MM.1S (cell line): ENCODE measurements around the gene TBC1D26.
A peak's percentile ranks its signal among the peaks of the same experiment; 100 is the strongest.
"Not testable (repeated sequence)": the region's sequence is repeated elsewhere in the genome, so short reads cannot be mapped to it uniquely, and the experiment has no call there.

Source experiments
- DNase-seq: peaks from one replicate; pipeline ENCODE4 v3.0.0-alpha.2; 2015
- H2AFZ ChIP-seq: fragments of 300-600 bp; sonication (generic); 2 replicates; pipeline ENCODE4 v1.6.0; 2016; ENCODE audit warnings: antibody characterized with exemption, low read length
- H3F3A ChIP-seq: fragments of 300-600 bp; sonication (generic); 2 replicates; pipeline ENCODE4 v1.6.1; 2016; ENCODE audit warnings: mild to moderate bottlenecking, antibody characterized with exemption, low read length, moderate library complexity, mixed read lengths; ENCODE audit not compliant: insufficient read depth
- H3K27ac ChIP-seq: fragments of 300-600 bp; sonication (generic); 2 replicates; pipeline ENCODE4 v1.5.1; 2016; ENCODE audit warnings: mild to moderate bottlenecking, low read length
- H3K27me3 ChIP-seq: fragments of 300-600 bp; sonication (generic); replicated peaks from 2 replicates; pipeline ENCODE4 v1.6.0; 2016; ENCODE audit warnings: low read length; ENCODE audit not compliant: insufficient read depth
- H3K36me3 ChIP-seq: fragments of 300-600 bp; sonication (generic); replicated peaks from 2 replicates; pipeline ENCODE4 v1.6.1; 2016; ENCODE audit warnings: mild to moderate bottlenecking, low read length, mixed read lengths; ENCODE audit not compliant: insufficient read depth
- H3K4me1 ChIP-seq: fragments of 300-600 bp; sonication (generic); 2 replicates; pipeline ENCODE4 v1.6.1; 2016; ENCODE audit warnings: low read length, mixed read lengths
- H3K4me2 ChIP-seq: fragments of 300-600 bp; sonication (generic); 2 replicates; pipeline ENCODE4 v1.6.0; 2016; ENCODE audit warnings: low read depth, low read length
- H3K4me3 ChIP-seq: fragments of 300-600 bp; sonication (generic); 2 replicates; pipeline ENCODE4 v1.5.1; 2016; ENCODE audit warnings: low read length, mixed read lengths
- H3K79me2 ChIP-seq: fragments of 300-600 bp; sonication (generic); 2 replicates; pipeline ENCODE4 v1.6.1; 2016; ENCODE audit warnings: mixed run types, low read length, mixed read lengths
- H3K9ac ChIP-seq: fragments of 300-600 bp; sonication (generic); 2 replicates; pipeline ENCODE4 v1.6.1; 2016; ENCODE audit warnings: low read length, mixed read lengths
- H3K9me2 ChIP-seq: fragments of 300-600 bp; sonication (generic); replicated peaks from 2 replicates; pipeline ENCODE4 v1.6.1; 2016; ENCODE audit warnings: mild to moderate bottlenecking, low read length, mixed read lengths; ENCODE audit not compliant: insufficient read depth
- H3K9me3 ChIP-seq: fragments of 300-600 bp; sonication (generic); replicated peaks from 2 replicates; pipeline ENCODE4 v1.6.1; 2016; ENCODE audit warnings: mild to moderate bottlenecking, low read length, mixed read lengths; ENCODE audit not compliant: insufficient read depth
- H4K20me1 ChIP-seq: fragments of 300-600 bp; sonication (generic); 2 replicates; pipeline ENCODE4 v1.6.1; 2016; ENCODE audit warnings: mild to moderate bottlenecking, low read length, moderate library complexity, mixed read lengths; ENCODE audit not compliant: insufficient read depth

TBC1D26 gene

DNA sequence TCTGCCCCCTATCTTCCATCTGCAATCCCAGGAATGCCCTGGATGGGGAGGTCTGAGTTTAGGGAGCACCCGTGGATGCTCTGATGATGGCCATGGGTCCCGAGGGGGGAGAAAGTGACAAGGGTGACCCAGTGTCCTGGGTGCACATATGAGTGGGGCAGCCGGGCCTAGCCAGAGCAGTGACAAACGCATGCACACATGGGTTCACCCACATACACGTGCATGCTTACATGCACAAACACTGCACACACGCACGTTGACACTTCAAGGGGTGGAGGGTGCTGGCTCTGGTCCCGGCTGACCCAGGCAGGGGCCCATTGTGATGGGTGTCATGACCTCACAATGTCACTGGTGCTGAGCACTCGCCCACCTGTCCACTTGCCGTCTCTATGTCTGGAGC lies at the start of gene TBC1D26:
TSS of gene TBC1D26 (plus strand) at position 384 of the 400 bp plus-strand sequence. CDS start 3,066 bp downstream, outside the sequence.
- not testable (repeated sequence) for H2AFZ ChIP-seq, H3F3A ChIP-seq, H3K9me2 ChIP-seq, DNase-seq, H4K20me1 ChIP-seq, H3K9me3 ChIP-seq, H3K27ac ChIP-seq, H3K36me3 ChIP-seq, H3K4me3 ChIP-seq, H3K27me3 ChIP-seq, H3K4me1 ChIP-seq, H3K79me2 ChIP-seq, H3K9ac ChIP-seq, H3K4me2 ChIP-seq

DNA sequence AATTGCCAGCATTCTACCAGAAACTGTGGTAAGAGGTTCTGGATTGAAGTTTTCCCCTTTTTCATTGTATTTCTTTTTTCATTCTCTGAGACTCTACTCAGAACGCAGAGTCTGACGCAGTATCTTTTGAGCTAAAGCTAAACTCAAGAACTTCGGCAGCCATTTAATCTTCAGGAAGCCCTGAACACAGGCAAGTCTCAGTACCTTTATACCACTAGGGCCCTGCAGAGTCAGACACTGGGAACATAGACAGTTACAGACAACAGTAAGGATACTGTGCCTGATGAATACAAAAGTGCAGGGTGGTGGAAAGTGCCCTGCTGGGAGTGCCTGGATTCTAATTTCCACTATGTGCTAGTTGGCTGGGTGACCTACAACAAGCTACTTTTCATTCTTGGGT lies 48.9 kb upstream of the TBC1D26 start:
- H3K9me3 ChIP-seq, H3K9ac ChIP-seq, H3K4me2 ChIP-seq, H3K9me2 ChIP-seq, DNase-seq, H3K79me2 ChIP-seq, H3F3A ChIP-seq, H2AFZ ChIP-seq, H3K36me3 ChIP-seq, H3K4me3 ChIP-seq, H3K27ac ChIP-seq, H3K4me1 ChIP-seq, H4K20me1 ChIP-seq, H3K27me3 ChIP-seq: not testable (repeated sequence)

- not testable (repeated sequence) for H3K36me3 ChIP-seq, H3K27ac ChIP-seq, H4K20me1 ChIP-seq, H3F3A ChIP-seq, H3K4me1 ChIP-seq, H3K9me2 ChIP-seq, H3K27me3 ChIP-seq, H3K79me2 ChIP-seq, H3K9me3 ChIP-seq
- DNase-seq, result peak; percentile 61
- H3K4me3 ChIP-seq, result peak within 1 kb of the TSS; percentile 56
- peak within 1 kb of the TSS; percentile 93 for H2AFZ ChIP-seq
- peak within 1 kb of the TSS; percentile 46; the same call in 1 of the 2 replicates for H3K4me2 ChIP-seq
- peak within 1 kb of the TSS; percentile 23; the same call in 1 of the 2 replicates for H3K9ac ChIP-seq
These were observed 48.1 kb upstream of the TBC1D26 start, which contains the start of gene TRIM16 for GRCh38 chr17:15683824-15684478. Gene TRIM16 (minus strand): TSS chr17:15684311. CDS start chr17:15651609, 32,702 bp downstream.

- H3K9me2 ChIP-seq, H3K9ac ChIP-seq, H3F3A ChIP-seq, H3K4me3 ChIP-seq, H3K79me2 ChIP-seq, H3K27ac ChIP-seq, H3K4me2 ChIP-seq, H4K20me1 ChIP-seq, H3K27me3 ChIP-seq, H3K4me1 ChIP-seq, H3K36me3 ChIP-seq, DNase-seq, H2AFZ ChIP-seq, H3K9me3 ChIP-seq: not testable (repeated sequence)
These were observed 44.6 kb upstream of the TBC1D26 start for GRCh38 chr17:15687494-15687893.

DNA sequence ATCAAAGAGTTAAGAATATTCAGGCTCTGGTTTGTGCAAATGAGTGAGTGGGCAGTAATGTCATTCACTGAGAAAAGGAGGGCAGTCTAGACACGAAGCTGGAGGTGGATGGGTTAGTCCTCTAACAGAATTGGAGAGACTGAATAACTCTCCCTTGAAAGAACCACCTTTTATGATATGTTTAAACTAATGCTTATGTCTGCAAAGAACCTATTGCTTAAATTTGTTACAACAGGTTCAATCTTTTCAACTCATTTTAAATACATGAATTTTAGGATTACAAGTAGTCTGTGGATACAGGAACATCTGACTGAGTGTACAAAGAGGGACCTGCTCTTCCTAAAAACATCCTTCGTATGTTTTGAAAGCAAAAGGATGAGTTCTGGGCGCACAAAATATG lies 33.1 kb upstream of the TBC1D26 start:
- not testable (repeated sequence) for H3K9me3 ChIP-seq, H3K4me1 ChIP-seq, H3K27ac ChIP-seq, H3K36me3 ChIP-seq, H3K27me3 ChIP-seq, H4K20me1 ChIP-seq, H3K9me2 ChIP-seq, H3F3A ChIP-seq, H3K79me2 ChIP-seq
- peak overlapping the region; percentile 18; the same call in 1 of the 2 replicates for H3K4me2 ChIP-seq
- DNase-seq, result peak; percentile 12
- H2AFZ ChIP-seq, result peak overlapping the region; percentile 74
- peak overlapping the region; percentile 57 for H3K4me3 ChIP-seq
- H3K9ac ChIP-seq, result peak overlapping the region; percentile 40; the same call in 1 of the 2 replicates

GRCh38 chr17:15699413-15699924 lies 32.6 kb upstream of the TBC1D26 start, which contains the start of gene ZNF286A:
Gene ZNF286A (plus strand): TSS chr17:15699752. CDS start chr17:15700330, 578 bp downstream.
- peak within 1 kb of the TSS; percentile 57 for H3K4me3 ChIP-seq
- peak within 1 kb of the TSS; percentile 74 for H2AFZ ChIP-seq
- peak within 1 kb of the TSS; percentile 40; the same call in 1 of the 2 replicates for H3K9ac ChIP-seq
- not testable (repeated sequence) for H3K27me3 ChIP-seq, H3K9me2 ChIP-seq, H3K36me3 ChIP-seq, H3F3A ChIP-seq, H3K9me3 ChIP-seq, H4K20me1 ChIP-seq, H3K79me2 ChIP-seq, H3K4me1 ChIP-seq, H3K27ac ChIP-seq
- peak within 1 kb of the TSS; percentile 18; the same call in 1 of the 2 replicates for H3K4me2 ChIP-seq
- peak; percentile 99 for DNase-seq

- peak overlapping the region; percentile 57; the same call in 1 of the 2 replicates for H3K4me3 ChIP-seq
- not testable (repeated sequence) for H4K20me1 ChIP-seq, H3K9me3 ChIP-seq, H3K4me2 ChIP-seq, H3K79me2 ChIP-seq, H2AFZ ChIP-seq, H3K27me3 ChIP-seq, H3K9ac ChIP-seq, H3K27ac ChIP-seq, DNase-seq, H3F3A ChIP-seq, H3K9me2 ChIP-seq, H3K4me1 ChIP-seq, H3K36me3 ChIP-seq
These were observed 32.1 kb upstream of the TBC1D26 start for GRCh38 chr17:15699937-15700336.

DNA sequence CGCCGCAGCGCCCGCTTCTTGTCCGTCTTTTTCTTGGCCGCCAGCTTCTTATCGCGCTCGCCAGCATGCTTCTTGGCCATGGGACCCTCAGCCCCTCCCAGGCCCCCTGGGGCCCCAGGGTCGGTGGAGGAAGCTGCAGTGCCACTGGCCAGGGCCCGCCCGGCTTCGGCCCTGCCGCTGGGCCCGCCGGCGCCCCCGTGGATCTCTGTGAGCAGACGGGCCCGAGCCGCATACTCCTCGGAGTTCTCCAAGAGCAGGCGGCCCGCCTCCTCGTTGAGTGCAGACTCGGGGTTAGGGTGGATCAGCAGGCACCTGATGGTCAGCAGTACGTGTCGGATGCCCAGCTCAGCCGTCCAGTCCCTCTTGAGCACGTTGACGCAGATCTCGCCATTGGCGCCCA lies 27.8 kb upstream of the TBC1D26 start:
- H3K9me3 ChIP-seq, DNase-seq, H2AFZ ChIP-seq, H3K9me2 ChIP-seq, H3K27me3 ChIP-seq, H3K79me2 ChIP-seq, H3K4me1 ChIP-seq, H3K27ac ChIP-seq, H3K4me2 ChIP-seq, H3K4me3 ChIP-seq, H3K9ac ChIP-seq, H4K20me1 ChIP-seq, H3F3A ChIP-seq, H3K36me3 ChIP-seq: not testable (repeated sequence)
